Measurements from ENCODE around the gene GNG13.

- TF ChIP-seq, protein P1, sequence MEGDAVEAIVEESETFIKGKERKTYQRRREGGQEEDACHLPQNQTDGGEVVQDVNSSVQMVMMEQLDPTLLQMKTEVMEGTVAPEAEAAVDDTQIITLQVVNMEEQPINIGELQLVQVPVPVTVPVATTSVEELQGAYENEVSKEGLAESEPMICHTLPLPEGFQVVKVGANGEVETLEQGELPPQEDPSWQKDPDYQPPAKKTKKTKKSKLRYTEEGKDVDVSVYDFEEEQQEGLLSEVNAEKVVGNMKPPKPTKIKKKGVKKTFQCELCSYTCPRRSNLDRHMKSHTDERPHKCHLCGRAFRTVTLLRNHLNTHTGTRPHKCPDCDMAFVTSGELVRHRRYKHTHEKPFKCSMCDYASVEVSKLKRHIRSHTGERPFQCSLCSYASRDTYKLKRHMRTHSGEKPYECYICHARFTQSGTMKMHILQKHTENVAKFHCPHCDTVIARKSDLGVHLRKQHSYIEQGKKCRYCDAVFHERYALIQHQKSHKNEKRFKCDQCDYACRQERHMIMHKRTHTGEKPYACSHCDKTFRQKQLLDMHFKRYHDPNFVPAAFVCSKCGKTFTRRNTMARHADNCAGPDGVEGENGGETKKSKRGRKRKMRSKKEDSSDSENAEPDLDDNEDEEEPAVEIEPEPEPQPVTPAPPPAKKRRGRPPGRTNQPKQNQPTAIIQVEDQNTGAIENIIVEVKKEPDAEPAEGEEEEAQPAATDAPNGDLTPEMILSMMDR (IDR thresholded peaks at IDR 0.05; ENCODE audit: extremely low read depth in 1 of 2, insufficient read depth in 1 of 2, low read depth in 1 of 2, low read length in 2 of 2): no peak
- TF ChIP-seq POLR2AphosphoS5 (IDR thresholded peaks at IDR 0.05; ENCODE audit: insufficient read depth, low read depth, low read length) (no peak), POLR2A (IDR thresholded peaks at IDR 0.05; ENCODE audit: low read depth, low read length) (no peak), FOS (IDR thresholded peaks at IDR 0.05; ENCODE audit: borderline replicate concordance, insufficient read depth, low read length) (no peak), JUN (IDR thresholded peaks at IDR 0.05; ENCODE audit: borderline replicate concordance, insufficient read depth, insufficient read length, low read depth) (no peak)
Measured at GRCh38 chr16:782766-783403, 17.6 kb downstream of the GNG13 start.
